Measurements from ENCODE around the gene INA. TPM values are rescaled to one million over a fixed set of nuclear protein-coding genes. Genes with fewer than 3 reads are reported as not detected.
A peak's percentile ranks its signal among the peaks of the same experiment; 100 is the strongest.

INA gene
- total RNA-seq, 2 donors from 2014 or later, result not detected

DNA sequence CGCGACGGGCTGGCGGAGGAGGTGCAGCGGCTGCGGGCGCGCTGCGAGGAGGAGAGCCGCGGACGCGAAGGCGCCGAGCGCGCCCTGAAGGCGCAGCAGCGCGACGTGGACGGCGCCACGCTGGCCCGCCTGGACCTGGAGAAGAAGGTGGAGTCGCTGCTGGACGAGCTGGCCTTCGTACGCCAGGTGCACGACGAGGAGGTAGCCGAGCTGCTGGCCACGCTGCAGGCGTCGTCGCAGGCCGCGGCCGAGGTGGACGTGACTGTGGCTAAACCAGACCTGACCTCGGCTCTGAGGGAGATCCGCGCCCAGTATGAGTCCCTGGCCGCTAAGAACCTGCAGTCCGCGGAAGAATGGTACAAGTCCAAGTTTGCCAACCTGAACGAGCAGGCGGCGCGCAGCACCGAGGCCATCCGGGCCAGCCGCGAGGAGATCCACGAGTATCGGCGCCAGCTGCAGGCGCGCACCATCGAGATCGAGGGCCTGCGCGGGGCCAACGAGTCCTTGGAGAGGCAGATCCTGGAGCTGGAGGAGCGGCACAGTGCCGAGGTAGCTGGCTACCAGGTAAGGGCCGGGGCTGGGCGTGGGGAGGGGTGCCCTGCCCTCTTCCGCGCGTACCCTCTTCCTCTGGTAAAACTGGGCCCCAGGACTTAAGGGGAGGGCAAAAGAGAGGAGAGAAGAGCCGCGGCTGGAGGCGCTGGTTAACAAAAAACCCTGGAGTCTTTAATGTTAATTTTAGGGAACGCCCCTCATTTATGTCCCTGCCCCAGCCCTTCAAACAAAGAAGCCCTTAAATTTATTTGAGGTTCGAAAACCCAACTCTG lies 987 bp downstream of the INA start:
- no peaks in the 10 kb centered on the region for H3K36me3 ChIP-seq
- peaks cover 5% of the 10 kb centered on the region for H3K27me3 ChIP-seq (replicated peaks; ENCODE audit: insufficient read depth)
- H3K4me3 ChIP-seq, result peak overlapping the region; percentile 59
- H3K4me1 ChIP-seq (ENCODE audit: control insufficient read depth in 1 of 2, low read depth in 2 of 2), result peaks cover 16 to 28% of the 10 kb centered on the region in 2 donors
- no peak overlapping the region for H3K27ac ChIP-seq
- H3K9me3 ChIP-seq, result no peaks in the 10 kb centered on the region
- DNase-seq (ENCODE audit: low spot score), result no peak
- TF ChIP-seq, protein P1, sequence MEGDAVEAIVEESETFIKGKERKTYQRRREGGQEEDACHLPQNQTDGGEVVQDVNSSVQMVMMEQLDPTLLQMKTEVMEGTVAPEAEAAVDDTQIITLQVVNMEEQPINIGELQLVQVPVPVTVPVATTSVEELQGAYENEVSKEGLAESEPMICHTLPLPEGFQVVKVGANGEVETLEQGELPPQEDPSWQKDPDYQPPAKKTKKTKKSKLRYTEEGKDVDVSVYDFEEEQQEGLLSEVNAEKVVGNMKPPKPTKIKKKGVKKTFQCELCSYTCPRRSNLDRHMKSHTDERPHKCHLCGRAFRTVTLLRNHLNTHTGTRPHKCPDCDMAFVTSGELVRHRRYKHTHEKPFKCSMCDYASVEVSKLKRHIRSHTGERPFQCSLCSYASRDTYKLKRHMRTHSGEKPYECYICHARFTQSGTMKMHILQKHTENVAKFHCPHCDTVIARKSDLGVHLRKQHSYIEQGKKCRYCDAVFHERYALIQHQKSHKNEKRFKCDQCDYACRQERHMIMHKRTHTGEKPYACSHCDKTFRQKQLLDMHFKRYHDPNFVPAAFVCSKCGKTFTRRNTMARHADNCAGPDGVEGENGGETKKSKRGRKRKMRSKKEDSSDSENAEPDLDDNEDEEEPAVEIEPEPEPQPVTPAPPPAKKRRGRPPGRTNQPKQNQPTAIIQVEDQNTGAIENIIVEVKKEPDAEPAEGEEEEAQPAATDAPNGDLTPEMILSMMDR (IDR thresholded peaks at IDR 0.05), result no peak
- no peak for ATAC-seq (ENCODE audit: insufficient number of reproducible peaks, low FRiP score, low read depth)

DNA sequence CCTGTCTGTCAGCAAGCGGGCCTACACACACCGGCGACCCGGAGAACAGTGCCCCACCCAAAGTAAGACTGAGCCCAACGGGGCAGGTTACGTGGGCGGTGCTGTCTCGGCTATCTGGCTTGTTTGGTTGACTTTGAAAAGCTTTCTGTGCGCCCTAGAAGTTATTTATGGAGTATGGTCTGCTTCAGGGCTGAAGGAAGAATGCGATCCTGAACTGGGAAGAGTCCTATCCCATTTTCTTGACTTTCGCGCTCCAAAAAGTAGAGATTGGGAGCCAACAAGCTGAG lies 1.5 kb downstream of the INA start:
- no peak for ATAC-seq (ENCODE audit: insufficient number of reproducible peaks, low FRiP score, low read depth)
- TF ChIP-seq, protein P1 (IDR thresholded peaks at IDR 0.05), result no peak
- H3K4me3 ChIP-seq, result no peak overlapping the region
- H3K36me3 ChIP-seq, result no peaks in the 10 kb centered on the region
- no peak overlapping the region for H3K27ac ChIP-seq
- no peak for DNase-seq (ENCODE audit: low spot score)
- H3K9me3 ChIP-seq, result no peaks in the 10 kb centered on the region
- H3K4me1 ChIP-seq (ENCODE audit: control insufficient read depth in 1 of 2, low read depth in 2 of 2), result peaks cover 11 to 22% of the 10 kb centered on the region in 2 donors
- H3K27me3 ChIP-seq (replicated peaks; ENCODE audit: insufficient read depth), result peaks cover 5% of the 10 kb centered on the region

DNA sequence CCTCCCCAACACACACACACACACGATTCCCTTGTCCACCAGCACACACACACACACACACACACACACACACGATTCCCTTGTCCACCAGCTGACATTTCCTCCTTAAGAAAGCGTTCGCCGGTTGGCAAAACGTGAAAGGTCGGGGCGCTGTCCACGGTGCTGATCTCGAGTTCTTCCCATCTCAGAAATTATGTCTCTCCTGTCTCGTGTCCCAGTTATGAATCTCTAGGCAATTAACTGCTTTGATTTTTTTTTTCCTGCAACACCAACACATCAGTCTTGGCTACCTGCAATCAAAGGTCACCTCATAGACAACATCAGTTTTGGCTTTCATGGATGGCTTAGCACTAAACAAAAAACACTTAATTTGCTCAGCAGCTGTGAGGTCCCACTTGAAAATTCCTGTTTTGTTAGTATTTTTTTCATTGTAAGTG lies 1.9 kb downstream of the INA start:
- ATAC-seq (ENCODE audit: insufficient number of reproducible peaks, low FRiP score, low read depth), result no peak

DNA sequence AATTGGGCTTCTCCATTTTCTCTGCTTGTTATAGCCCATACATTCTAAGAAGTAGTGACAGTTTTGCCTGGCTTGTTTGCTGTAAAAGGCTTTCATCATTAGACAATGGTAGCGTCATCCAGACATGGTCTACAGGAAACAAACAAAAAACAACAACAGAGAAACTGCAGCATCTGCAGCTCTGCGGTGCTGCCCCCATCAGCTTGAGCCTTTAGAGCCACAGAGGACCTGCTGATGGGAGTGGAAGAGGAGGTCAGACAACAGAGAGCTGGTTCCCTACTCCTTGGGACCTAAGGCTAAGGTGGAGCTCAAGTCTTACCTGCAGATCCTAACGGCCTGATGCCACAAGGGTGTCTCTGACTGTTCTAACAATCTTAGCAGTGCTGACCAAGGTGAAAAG lies 3.1 kb downstream of the INA start:
- Histone ChIP-seq H3K4me1 (ENCODE audit: control insufficient read depth in 1 of 2, low read depth in 2 of 2) (peaks cover 9 to 16% of the 10 kb centered on the region in 2 donors), H3K4me3 (no peak overlapping the region), H3K36me3 (no peaks in the 10 kb centered on the region), H3K27me3 (replicated peaks; ENCODE audit: insufficient read depth) (peaks cover 5% of the 10 kb centered on the region), H3K27ac (no peak overlapping the region), H3K9me3 (no peaks in the 10 kb centered on the region)
- ATAC-seq (ENCODE audit: insufficient number of reproducible peaks, low FRiP score, low read depth) (no peak), DNase-seq (ENCODE audit: low spot score) (no peak)
- TF ChIP-seq, protein P1 (IDR thresholded peaks at IDR 0.05), result no peak

More for the DNA sequence above, 1.9 kb downstream of the INA start:
- Histone ChIP-seq H3K27ac (no peak overlapping the region), H3K4me1 (ENCODE audit: control insufficient read depth in 1 of 2, low read depth in 2 of 2) (peaks cover 9 to 18% of the 10 kb centered on the region in 2 donors), H3K27me3 (replicated peaks; ENCODE audit: insufficient read depth) (peaks cover 5% of the 10 kb centered on the region), H3K4me3 (no peak overlapping the region), H3K9me3 (no peaks in the 10 kb centered on the region), H3K36me3 (no peaks in the 10 kb centered on the region)
- DNase-seq (ENCODE audit: low spot score), result no peak
- TF ChIP-seq, protein P1 (IDR thresholded peaks at IDR 0.05), result no peak

DNA sequence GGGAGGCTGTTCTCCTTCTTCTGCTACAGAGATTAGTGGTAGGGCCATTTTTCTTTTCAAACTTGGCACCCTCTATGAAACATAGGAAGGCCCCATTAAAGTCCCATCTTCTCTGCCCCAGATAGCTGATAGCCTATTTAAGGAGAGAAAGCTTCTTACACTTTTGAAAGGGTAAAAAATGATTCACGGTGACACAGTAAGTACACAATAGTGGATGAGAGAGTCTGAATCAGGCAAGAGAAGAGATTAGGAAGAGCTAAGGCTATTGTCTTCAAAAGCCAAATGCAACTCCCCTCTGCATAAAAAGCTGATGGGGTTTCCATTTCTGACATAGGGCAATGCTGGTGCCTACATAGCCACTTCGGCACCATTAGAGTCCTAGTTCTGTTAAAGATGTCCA lies 3.6 kb downstream of the INA start:
- Histone ChIP-seq H3K36me3 (no peaks in the 10 kb centered on the region), H3K4me3 (no peak overlapping the region), H3K27ac (no peak overlapping the region), H3K4me1 (ENCODE audit: control insufficient read depth in 1 of 2, low read depth in 2 of 2) (peaks cover 9 to 16% of the 10 kb centered on the region in 2 donors), H3K27me3 (replicated peaks; ENCODE audit: insufficient read depth) (peaks cover 5% of the 10 kb centered on the region), H3K9me3 (no peaks in the 10 kb centered on the region)
- ATAC-seq (ENCODE audit: insufficient number of reproducible peaks, low FRiP score, low read depth), result no peak
- TF ChIP-seq, protein P1 (IDR thresholded peaks at IDR 0.05), result no peak
- DNase-seq (ENCODE audit: low spot score), result no peak
